GM12878 (cell line): ENCODE measurements around the gene CHD5. TPM values are rescaled to one million over a fixed set of nuclear protein-coding genes. Genes with fewer than 3 reads are reported as not detected.

Experiments used
- ASH2L ChIP-seq: fragments of 300-600, 200-600 bp; sonication (generic); IDR thresholded peaks from 2 replicates; pipeline ENCODE4 v1.6.1; 2017; ENCODE audit warnings: low read depth, mild to moderate bottlenecking, borderline replicate concordance
- CHD1 ChIP-seq: IDR thresholded peaks from 2 replicates; pipeline ENCODE4 v1.6.1; 2012; ENCODE audit warnings: low read depth, low read length, improper control_type of control experiment
- HCFC1 ChIP-seq: fragments of 150-350 bp; IDR thresholded peaks from 2 replicates; pipeline ENCODE4 v1.6.1; 2014; ENCODE audit warnings: low read length
- HDGF ChIP-seq: fragments of 450-650 bp; IDR thresholded peaks from 2 replicates; pipeline ENCODE4 v1.6.1; 2016; ENCODE audit warnings: antibody characterized with exemption
- KDM1A ChIP-seq: fragments of 200-600 bp; sonication (generic); IDR thresholded peaks from 2 replicates; pipeline ENCODE4 v1.6.1; 2016; ENCODE audit warnings: borderline replicate concordance
- MEF2B ChIP-seq: fragments of 450-650 bp; IDR thresholded peaks from 2 replicates; pipeline ENCODE4 v1.6.1; 2018; ENCODE audit warnings: mild to moderate bottlenecking, moderate library complexity; ENCODE audit not compliant: partially characterized antibody, poor library complexity, severe bottlenecking
- NBN ChIP-seq: fragments of 450-650 bp; IDR thresholded peaks from 2 replicates; pipeline ENCODE4 v1.6.1; 2016
- NR2C2 ChIP-seq: IDR thresholded peaks from 2 replicates; pipeline ENCODE4 v1.6.1; 2011; ENCODE audit warnings: borderline replicate concordance, low read depth; ENCODE audit not compliant: control insufficient read depth, insufficient read length
- POLR2AphosphoS5 ChIP-seq: IDR thresholded peaks from 2 replicates; pipeline ENCODE4 v1.6.1; 2011; ENCODE audit warnings: mild to moderate bottlenecking, low read length, inconsistent platforms
- SKIL ChIP-seq: fragments of 450-650 bp; IDR thresholded peaks from 2 replicates; pipeline ENCODE4 v1.6.1; 2017; ENCODE audit warnings: mild to moderate bottlenecking, low read depth, inconsistent platforms; ENCODE audit not compliant: poor library complexity, severe bottlenecking
- SMAD1 ChIP-seq: fragments of 450-650 bp; IDR thresholded peaks from 2 replicates; pipeline ENCODE4 v1.6.1; 2018; ENCODE audit warnings: mild to moderate bottlenecking, low read depth; ENCODE audit not compliant: partially characterized antibody
- SMAD5 ChIP-seq: IDR thresholded peaks from 2 replicates; pipeline ENCODE4 v1.6.1; 2016; ENCODE audit warnings: antibody characterized with exemption, low read depth
- SP1 ChIP-seq: IDR thresholded peaks from one replicate; pipeline ENCODE4 v1.6.1; 2011; ENCODE audit warnings: low read depth, low read length
- SPI1 ChIP-seq: IDR thresholded peaks from 2 replicates; pipeline ENCODE4 v1.6.1; 2011; ENCODE audit warnings: low read depth, mild to moderate bottlenecking, low read length, moderate library complexity, borderline replicate concordance; ENCODE audit not compliant: insufficient read depth
- SREBF2 ChIP-seq: IDR thresholded peaks from 2 replicates; pipeline ENCODE4 v1.6.1; 2012; ENCODE audit warnings: mild to moderate bottlenecking, low read length
- SUPT20H ChIP-seq: IDR thresholded peaks from 2 replicates; pipeline ENCODE4 v1.6.1; 2011; ENCODE audit warnings: low read depth, mild to moderate bottlenecking, low read length, moderate library complexity, borderline replicate concordance; ENCODE audit not compliant: control insufficient read depth
- TBL1XR1 ChIP-seq: IDR thresholded peaks from 2 replicates; pipeline ENCODE4 v1.6.1; 2012; ENCODE audit warnings: low read depth, low read length, improper control_type of control experiment
- TCF12 ChIP-seq: IDR thresholded peaks from 2 replicates; pipeline ENCODE4 v1.6.1; 2011; ENCODE audit warnings: low read depth, mild to moderate bottlenecking, low read length
- ZNF384 ChIP-seq: IDR thresholded peaks from 2 replicates; pipeline ENCODE4 v1.6.1; 2012; ENCODE audit warnings: low read depth, mild to moderate bottlenecking, low read length, improper control_type of control experiment, borderline replicate concordance
- polyA plus RNA-seq, 11 experiments: library from polyadenylated mRNA; depleted of rRNA in 4 of 11; unstranded in 6 of 11; stranded (reverse) in 5 of 11; fragments of >200 nt; fragmentation: Nextera tagmentation in 4 of 11; fragmentation: Illumina TruSeq in 1 of 11; extraction: Ambion mirVana in 4 of 11; extraction: Trizol in 1 of 11; gene quantifications; 1 replicate in 1 of 11; 2 replicates in 10 of 11; pipeline versions ENCODE4 v1.2.1 to v1.2.3, GENCODE V29; 2011 to 2016; ENCODE audit warnings: inconsistent platforms in 2 of 11, missing spikeins in 2 of 11, low read depth in 1 of 11
- total RNA-seq, 4 experiments: library from RNA; depleted of rRNA in 3 of 4; stranded (reverse); fragments of >200 nt in 3 of 4; fragmentation: Illumina TruSeq in 1 of 4; extraction: Trizol in 1 of 4; gene quantifications; 2 replicates each; pipeline versions ENCODE4 v1.2.1 to v1.2.3, GENCODE V29; 2013 to 2021
- TF ChIP-seq, protein P1 (sequence below): IDR thresholded peaks from 2 replicates; pipeline ENCODE4 v1.6.1; 2012; ENCODE audit warnings: mild to moderate bottlenecking, low read depth, low read length

Gene CHD5
- total and polyA plus RNA-seq, 10 of the 15 experiments (the other 5 are each of a cell fraction or from before 2014, with no cell fraction given): 0.03 to 0.49 (median 0.13) TPM; not detected in 3

GRCh38 chr1:6199298-6200187 is 19.4 kb upstream of the CHD5 start, which contains the start of gene RPL22 (continued):
- TF ChIP-seq, protein P1, sequence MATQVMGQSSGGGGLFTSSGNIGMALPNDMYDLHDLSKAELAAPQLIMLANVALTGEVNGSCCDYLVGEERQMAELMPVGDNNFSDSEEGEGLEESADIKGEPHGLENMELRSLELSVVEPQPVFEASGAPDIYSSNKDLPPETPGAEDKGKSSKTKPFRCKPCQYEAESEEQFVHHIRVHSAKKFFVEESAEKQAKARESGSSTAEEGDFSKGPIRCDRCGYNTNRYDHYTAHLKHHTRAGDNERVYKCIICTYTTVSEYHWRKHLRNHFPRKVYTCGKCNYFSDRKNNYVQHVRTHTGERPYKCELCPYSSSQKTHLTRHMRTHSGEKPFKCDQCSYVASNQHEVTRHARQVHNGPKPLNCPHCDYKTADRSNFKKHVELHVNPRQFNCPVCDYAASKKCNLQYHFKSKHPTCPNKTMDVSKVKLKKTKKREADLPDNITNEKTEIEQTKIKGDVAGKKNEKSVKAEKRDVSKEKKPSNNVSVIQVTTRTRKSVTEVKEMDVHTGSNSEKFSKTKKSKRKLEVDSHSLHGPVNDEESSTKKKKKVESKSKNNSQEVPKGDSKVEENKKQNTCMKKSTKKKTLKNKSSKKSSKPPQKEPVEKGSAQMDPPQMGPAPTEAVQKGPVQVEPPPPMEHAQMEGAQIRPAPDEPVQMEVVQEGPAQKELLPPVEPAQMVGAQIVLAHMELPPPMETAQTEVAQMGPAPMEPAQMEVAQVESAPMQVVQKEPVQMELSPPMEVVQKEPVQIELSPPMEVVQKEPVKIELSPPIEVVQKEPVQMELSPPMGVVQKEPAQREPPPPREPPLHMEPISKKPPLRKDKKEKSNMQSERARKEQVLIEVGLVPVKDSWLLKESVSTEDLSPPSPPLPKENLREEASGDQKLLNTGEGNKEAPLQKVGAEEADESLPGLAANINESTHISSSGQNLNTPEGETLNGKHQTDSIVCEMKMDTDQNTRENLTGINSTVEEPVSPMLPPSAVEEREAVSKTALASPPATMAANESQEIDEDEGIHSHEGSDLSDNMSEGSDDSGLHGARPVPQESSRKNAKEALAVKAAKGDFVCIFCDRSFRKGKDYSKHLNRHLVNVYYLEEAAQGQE: 0 out of 2 replicates have a peak, but pooled peaks have one; percentile 16
- TF ChIP-seq CHD1 (peak; percentile 98), MEF2B (peak; percentile 44), TCF12 (peak; percentile 41; the same call in 1 of the 2 replicates), NBN (peak; percentile 88), SKIL (peak; percentile 98), SUPT20H (no peak), NR2C2 (peak; percentile 90), SREBF2 (no peak), ASH2L (peak; percentile 25; the same call in 1 of the 2 replicates), HDGF (peak; percentile 71; the same call in 1 of the 2 replicates), TBL1XR1 (no peak; the same call in 1 of the 2 replicates), ZNF384 (no peak), SPI1 (peak; percentile 70), POLR2AphosphoS5 (peak; percentile 93), SMAD5 (peak; percentile 63), SMAD1 (no peak), HCFC1 (peak; percentile 80), KDM1A (no peak), SP1 (peak; percentile 93)
